Measurements from ENCODE around the gene ARSB. TPM values are rescaled to one million over a fixed set of nuclear protein-coding genes. Genes with fewer than 3 reads are reported as not detected.

Gene ARSB
- total RNA-seq, 2 experiments from 2014 or later: 4.4 to 5.2 TPM

GRCh38 chr5:79002374-79002773 is 17.3 kb upstream of the ARSB start:
- no peaks in the 10 kb centered on the region for H3K9me3 ChIP-seq (ENCODE audit: control insufficient read depth in 1 of 2, insufficient read depth in 1 of 2, low read length in 2 of 2)
- H3K4me3 ChIP-seq (ENCODE audit: low read length): no peak overlapping the region
- TF ChIP-seq CTCF (IDR thresholded peaks at IDR 0.05): no peak
- no peaks in the 10 kb centered on the region for H3K9me3 Mint-ChIP-seq
- peaks cover 25% of the 10 kb centered on the region for H3K27me3 Mint-ChIP-seq
- DNase-seq (no peak), ATAC-seq (ENCODE audit: poor library complexity) (no peak)
- no peak overlapping the region for H3K27ac Mint-ChIP-seq
- peaks cover 3 to 18% of the 10 kb centered on the region in 2 experiments for H3K27me3 ChIP-seq (ENCODE audit: control insufficient read depth in 1 of 2, insufficient read depth in 2 of 2, low read length in 2 of 2)
- no peaks in the 10 kb centered on the region for H3K4me1 ChIP-seq (ENCODE audit: insufficient read depth, low read length)
- no peaks in the 10 kb centered on the region for H3K36me3 ChIP-seq (ENCODE audit: insufficient read depth, low read length)
- POLR2A ChIA-PET: no interaction called here
- CTCF ChIA-PET: interaction anchor here (1.1 to 1.2 kb wide), 2 partner anchors 19 to 23 kb away, joined by 3 read pairs; no protein-coding TSS in a partner anchor
- H3K4me1 Mint-ChIP-seq (ENCODE audit: low read depth): no peaks in the 10 kb centered on the region
- H3K36me3 Mint-ChIP-seq (ENCODE audit: low read depth): no peaks in the 10 kb centered on the region
- intact Hi-C loops (cut with DNase I, micrococcal nuclease): no loop called here
- H3K27ac ChIP-seq (ENCODE audit: low read depth in 1 of 2, low read length in 2 of 2): no peak overlapping the region
- H3K4me3 Mint-ChIP-seq: no peak overlapping the region

GRCh38 chr5:79001471-79001870 is 16.4 kb upstream of the ARSB start:
- no peaks in the 10 kb centered on the region for H3K4me1 ChIP-seq (ENCODE audit: insufficient read depth, low read length)
- H3K27ac ChIP-seq (ENCODE audit: low read depth in 1 of 2, low read length in 2 of 2): no peak overlapping the region
- no peak for TF ChIP-seq CTCF (IDR thresholded peaks at IDR 0.05)
- Mint-ChIP-seq H3K4me3 (no peak overlapping the region), H3K27me3 (peaks cover 20% of the 10 kb centered on the region), H3K27ac (no peak overlapping the region), H3K36me3 (ENCODE audit: low read depth) (no peaks in the 10 kb centered on the region), H3K9me3 (no peaks in the 10 kb centered on the region), H3K4me1 (ENCODE audit: low read depth) (no peaks in the 10 kb centered on the region)
- H3K36me3 ChIP-seq (ENCODE audit: insufficient read depth, low read length): no peaks in the 10 kb centered on the region
- peaks cover 3 to 16% of the 10 kb centered on the region in 2 experiments for H3K27me3 ChIP-seq (ENCODE audit: control insufficient read depth in 1 of 2, insufficient read depth in 2 of 2, low read length in 2 of 2)
- intact Hi-C loops (cut with DNase I, micrococcal nuclease): no loop called here
- ChIA-PET CTCF (interaction anchor here (1.1 kb wide), 1 partner anchor 23 kb away, joined by 3 read pairs; no protein-coding TSS in a partner anchor), POLR2A (no interaction called here)
- DNase-seq: no peak
- no peak for ATAC-seq (ENCODE audit: poor library complexity)
- no peaks in the 10 kb centered on the region for H3K9me3 ChIP-seq (ENCODE audit: control insufficient read depth in 1 of 2, insufficient read depth in 1 of 2, low read length in 2 of 2)
- H3K4me3 ChIP-seq (ENCODE audit: low read length): no peak overlapping the region

GRCh38 chr5:78997090-78997489 is 12.0 kb upstream of the ARSB start:
- intact Hi-C loops (cut with DNase I, micrococcal nuclease): no loop called here
- Histone ChIP-seq H3K9me3 (ENCODE audit: control insufficient read depth in 1 of 2, insufficient read depth in 1 of 2, low read length in 2 of 2) (no peaks in the 10 kb centered on the region), H3K4me3 (ENCODE audit: low read length) (no peak overlapping the region), H3K4me1 (ENCODE audit: insufficient read depth, low read length) (no peaks in the 10 kb centered on the region), H3K36me3 (ENCODE audit: insufficient read depth, low read length) (no peaks in the 10 kb centered on the region), H3K27me3 (ENCODE audit: control insufficient read depth in 1 of 2, insufficient read depth in 2 of 2, low read length in 2 of 2) (peaks cover 3 to 5% of the 10 kb centered on the region in 2 experiments), H3K27ac (ENCODE audit: low read depth in 1 of 2, low read length in 2 of 2) (no peak overlapping the region)
- TF ChIP-seq CTCF (IDR thresholded peaks at IDR 0.05): no peak
- peaks cover 11% of the 10 kb centered on the region for H3K27me3 Mint-ChIP-seq
- no peaks in the 10 kb centered on the region for H3K9me3 Mint-ChIP-seq
- POLR2A ChIA-PET: interaction anchor here (0.7 kb wide), 1 partner anchor 12 kb away, joined by 3 read pairs; no protein-coding TSS in a partner anchor
- H3K4me3 Mint-ChIP-seq: no peak overlapping the region
- CTCF ChIA-PET: no interaction called here
- peaks cover 15% of the 10 kb centered on the region for H3K4me1 Mint-ChIP-seq (ENCODE audit: low read depth)
- DNase-seq: no peak
- H3K27ac Mint-ChIP-seq: no peak overlapping the region
- no peaks in the 10 kb centered on the region for H3K36me3 Mint-ChIP-seq (ENCODE audit: low read depth)
- ATAC-seq (ENCODE audit: poor library complexity): no peak

Data from CD4-positive, alpha-beta T cell (primary cell).